GM12865 (cell line): Measurements from ENCODE around the gene VSTM2L.
A peak's percentile ranks its signal among the peaks of the same experiment; 100 is the strongest.

ENCODE experiments used
- DNase-seq: peaks from one replicate; pipeline ENCODE4 v3.0.0; 2010; ENCODE audit warnings: low read depth
- H3K4me3 ChIP-seq: 2 replicates; pipeline ENCODE4 v1.5.1; 2011; ENCODE audit warnings: mild to moderate bottlenecking, low read depth, low read length, control low read depth
- CTCF ChIP-seq: IDR thresholded peaks from 2 replicates; pipeline ENCODE4 v1.5.1; 2011; ENCODE audit warnings: low read length, control low read depth, low read depth, inconsistent platforms; ENCODE audit not compliant: insufficient read depth; ENCODE audit errors: missing control alignments

VSTM2L gene

DNA sequence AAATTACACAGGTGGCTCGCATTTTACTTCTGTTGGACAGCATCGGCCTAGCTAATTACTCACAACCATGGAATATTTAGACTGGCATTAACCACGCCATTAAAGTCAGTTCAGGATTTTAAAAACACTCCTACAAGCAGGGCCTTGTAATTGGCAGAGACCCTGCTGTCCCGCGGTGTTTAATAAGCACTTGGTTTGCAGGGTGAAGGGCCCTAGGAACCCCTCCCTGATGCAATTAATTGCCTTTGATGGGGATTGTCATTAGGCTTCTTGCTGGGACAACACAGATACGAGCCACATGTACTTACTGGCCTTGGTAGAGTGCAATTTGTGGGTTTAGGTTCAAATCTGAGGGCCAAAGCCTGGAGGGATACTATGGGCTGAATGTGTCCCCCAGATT lies 7.8 kb upstream of the VSTM2L start:
- no peak overlapping the region for H3K4me3 ChIP-seq
- no peak for TF ChIP-seq CTCF
- no peak for DNase-seq

GRCh38 chr20:37896932-37897548 lies 5.9 kb upstream of the VSTM2L start:
- no peak overlapping the region for H3K4me3 ChIP-seq
- DNase-seq: peak; percentile 18
- peak; percentile 12 for TF ChIP-seq CTCF

DNA sequence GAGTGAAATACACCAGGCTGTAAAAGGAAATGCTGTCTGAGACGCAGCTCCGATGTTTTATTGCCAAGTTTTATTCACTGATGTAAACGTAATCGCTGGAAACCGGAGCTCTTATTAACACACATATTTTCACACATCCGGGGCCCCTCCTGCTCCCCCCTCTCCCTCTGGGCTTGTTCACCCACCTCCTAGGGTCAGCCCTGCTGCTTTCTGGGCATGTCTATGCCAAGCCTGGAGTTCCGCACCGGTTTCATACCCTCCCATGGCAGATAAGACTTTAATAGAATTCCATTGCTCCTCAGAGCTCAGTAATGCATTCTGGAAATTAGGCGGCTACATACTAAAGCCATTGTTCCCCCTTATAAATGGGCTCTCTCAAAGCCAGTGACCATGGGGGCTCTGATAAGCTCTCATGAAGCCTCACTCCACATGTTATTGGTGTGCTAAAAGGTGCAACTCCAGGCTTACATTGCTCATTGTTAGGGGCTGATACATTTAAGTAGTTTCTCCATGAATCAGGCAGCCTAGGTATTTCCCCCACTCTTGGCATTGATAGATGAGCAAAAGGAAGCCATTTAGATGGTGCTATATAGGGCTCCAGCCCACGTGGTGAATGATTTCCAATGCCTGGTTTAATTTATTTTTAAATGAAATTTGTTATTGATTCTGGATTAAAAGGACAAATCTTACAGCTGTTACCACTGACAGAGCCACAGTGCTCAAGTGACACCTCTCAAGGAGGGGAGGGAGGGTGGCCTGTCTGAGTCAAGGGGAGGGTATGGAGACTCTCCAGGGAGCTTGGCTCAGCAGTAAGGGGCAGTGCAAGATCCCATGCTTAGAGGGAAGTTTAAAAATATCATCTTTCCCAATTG lies 4.5 kb upstream of the VSTM2L start:
- no peak overlapping the region for H3K4me3 ChIP-seq
- TF ChIP-seq CTCF: no peak
- no peak for DNase-seq

- H3K4me3 ChIP-seq: no peak overlapping the region
- DNase-seq: no peak
- no peak for TF ChIP-seq CTCF
Measured at GRCh38 chr20:37899105-37900045, 3.6 kb upstream of the VSTM2L start.

GRCh38 chr20:37901240-37901639 lies 1.7 kb upstream of the VSTM2L start:
- DNase-seq: no peak
- H3K4me3 ChIP-seq: no peak overlapping the region
- TF ChIP-seq CTCF: no peak

DNA sequence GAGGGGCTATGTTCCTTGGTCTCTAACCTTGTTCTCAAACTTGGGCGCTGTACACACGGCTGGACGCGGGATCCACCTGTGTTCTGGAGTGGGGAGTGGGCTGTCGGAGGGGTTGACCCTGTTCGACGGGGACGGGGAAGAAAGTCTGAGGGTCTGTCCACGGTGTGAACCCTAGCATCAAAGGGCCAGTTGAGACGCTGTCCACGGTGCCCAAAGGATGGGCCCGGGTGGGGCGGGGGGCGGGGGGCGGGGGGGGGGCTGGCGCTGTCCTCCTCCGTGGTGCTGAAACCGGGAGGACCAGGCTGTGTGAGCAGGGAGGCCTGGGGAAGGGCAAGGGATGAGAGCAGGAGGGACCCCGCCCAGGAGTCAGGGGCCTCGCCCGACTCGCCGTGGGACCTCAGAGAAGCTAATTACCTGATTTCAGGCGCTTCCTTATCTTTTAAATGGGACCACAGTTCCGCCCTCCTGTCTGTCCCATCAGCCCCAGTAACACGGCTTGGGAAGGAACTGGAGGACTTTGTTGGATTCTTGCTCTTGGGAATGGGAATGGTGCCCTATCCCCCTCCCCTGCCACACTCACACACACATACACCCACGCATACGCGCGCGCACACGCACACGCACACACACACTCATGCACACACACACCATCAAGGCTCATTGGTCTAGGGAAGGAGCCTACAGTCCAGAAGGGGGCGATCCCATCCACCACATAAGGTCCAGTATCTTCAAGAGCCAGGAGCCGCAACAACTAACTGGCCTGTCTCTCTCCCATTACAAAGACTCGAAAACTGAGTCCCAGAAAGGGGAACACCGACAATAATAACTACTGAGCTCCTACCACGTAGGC lies 1.0 kb upstream of the VSTM2L start:
- DNase-seq: peak; percentile 89
- H3K4me3 ChIP-seq: no peak overlapping the region

More for the DNA sequence above, 1.0 kb upstream of the VSTM2L start:
- TF ChIP-seq CTCF: peak; percentile 73
